ENCODE results near the gene TERT. TPM values are rescaled to one million over a fixed set of nuclear protein-coding genes. Genes with fewer than 3 reads are reported as not detected.

The TERT gene
- total and polyA plus RNA-seq, 2 of the 4 experiments (the other 2 are of a cell fraction) = not detected

DNA sequence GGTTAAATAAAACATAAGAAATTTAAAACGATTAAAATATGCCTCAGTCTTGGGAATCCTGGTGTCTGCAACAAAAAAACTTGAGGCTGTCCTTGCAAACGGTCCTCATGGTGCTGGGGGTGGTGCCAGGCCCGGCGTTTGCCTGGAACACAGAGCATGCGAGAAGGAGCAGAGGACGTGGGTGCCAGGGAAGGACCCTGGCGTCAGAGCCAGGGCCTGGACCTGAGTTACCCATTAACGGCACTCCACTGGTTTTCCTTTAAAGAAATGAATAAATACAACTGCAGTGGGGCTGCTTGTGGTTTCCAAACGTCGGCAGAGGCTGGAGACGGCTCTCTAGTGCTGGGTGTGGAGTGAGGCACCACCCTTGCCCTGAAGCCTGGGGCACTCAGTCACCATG is 69.8 kb downstream of the TERT start, which contains the start of gene SLC6A18:
TSS of gene SLC6A18 (plus strand) at position 301 of the 400 bp plus-strand sequence. CDS start at position 398, 97 bp downstream.
- H3K23ac ChIP-seq (ENCODE audit: low read depth, low read length) = no peak within 1 kb of the TSS
- peaks cover 2% of the 10 kb centered on the region for H3K9me3 ChIP-seq (ENCODE audit: control insufficient read depth, insufficient read depth, low read length)
- no peak for ATAC-seq (ENCODE audit: low read depth)
- no peak within 1 kb of the TSS for H3K14ac ChIP-seq (replicated peaks; ENCODE audit: low read depth, low read length)
- H3K56ac ChIP-seq (ENCODE audit: extremely low read depth, insufficient read depth, low read length) = no peak within 1 kb of the TSS
- no peaks in the 10 kb centered on the region for H3K36me3 ChIP-seq (ENCODE audit: control insufficient read depth, insufficient read depth, low read length)
- no peak within 1 kb of the TSS for H4K5ac ChIP-seq (ENCODE audit: low read depth, low read length)
- POLR2A ChIA-PET (ENCODE audit: unreplicated experiment) = no interaction called here
- CTCF ChIA-PET = no interaction called here
- no peak for DNase-seq
- H4K20me1 ChIP-seq (ENCODE audit: insufficient read depth, low read length) = no peaks in the 10 kb centered on the region
- H4K8ac ChIP-seq (ENCODE audit: low read depth in 2 of 2, low read length in 2 of 2) = no peak within 1 kb of the TSS
- peaks cover 2% of the 10 kb centered on the region; the same call in 1 of the 2 replicates for H3K27me3 ChIP-seq (ENCODE audit: control insufficient read depth, insufficient read depth, low read length)
- H2BK120ac ChIP-seq (ENCODE audit: low read depth, low read length) = no peak within 1 kb of the TSS
- no peak within 1 kb of the TSS for H3K9ac ChIP-seq (ENCODE audit: low read depth, low read length)
- peak within 1 kb of the TSS; percentile 11 for H2AFZ ChIP-seq (replicated peaks; ENCODE audit: low read length, poor library complexity)
- no peak within 1 kb of the TSS for H3K27ac ChIP-seq (ENCODE audit: insufficient read depth, low read length)
- no peak within 1 kb of the TSS for H2AK9ac ChIP-seq (replicated peaks; ENCODE audit: low read depth, low read length, poor library complexity)
- in situ Hi-C loops (cut with MboI; ENCODE audit: low sequenced_read_pairs) = no loop called here
- no peak within 1 kb of the TSS for H3K4ac ChIP-seq (ENCODE audit: low read depth, low read length)
- no peak within 1 kb of the TSS for H2BK5ac ChIP-seq (ENCODE audit: low read depth, low read length, poor library complexity, severe bottlenecking)
- 83% methylated on average over 1 of the region's 11 CpGs; no CpG with 5 or more reads in 1 of the 2 experiments for WGBS, 2 experiments (ENCODE audit: extremely low coverage in 2 of 2, insufficient read length in 1 of 2)
- no peak within 1 kb of the TSS for H2BK20ac ChIP-seq (ENCODE audit: low read depth, low read length)
- H3K18ac ChIP-seq (ENCODE audit: low read depth, low read length) = no peak within 1 kb of the TSS
- intact Hi-C loops (cut with micrococcal nuclease) = no loop called here
- H2BK15ac ChIP-seq (ENCODE audit: low read depth, low read length) = no peak within 1 kb of the TSS
- no peaks in the 10 kb centered on the region; the same call in 1 of the 2 replicates for H3K4me1 ChIP-seq (ENCODE audit: control insufficient read depth, insufficient read depth, low read length)
- dilution Hi-C loops (cut with HindIII; ENCODE audit: low sequenced_read_pairs, unreplicated experiment) = no loop called here
- H3K4me3 ChIP-seq (ENCODE audit: insufficient read depth, low read depth, low read length) = no peak within 1 kb of the TSS
- no TSS peak for BruUV-seq (replicated peaks)
- no peak within 1 kb of the TSS for H4K91ac ChIP-seq (ENCODE audit: insufficient read depth, low read depth, low read length)
- H2AK5ac ChIP-seq (ENCODE audit: low read depth, low read length) = no peak within 1 kb of the TSS
- TF ChIP-seq MAZ (IDR thresholded peaks at IDR 0.05; ENCODE audit: borderline replicate concordance, low read depth, low read length) = no peak
- no peak for TF ChIP-seq ELK1 (IDR thresholded peaks at IDR 0.05; ENCODE audit: borderline replicate concordance, low read depth, low read length)
- TF ChIP-seq CHD1 (IDR thresholded peaks at IDR 0.05; ENCODE audit: low read depth, low read length) = no peak
- no peak for TF ChIP-seq FOS (IDR thresholded peaks at IDR 0.05; ENCODE audit: low read depth, low read length)
- no peak for TF ChIP-seq CEBPB (IDR thresholded peaks at IDR 0.05; ENCODE audit: low read depth, low read length)
- TF ChIP-seq RCOR1 (IDR thresholded peaks at IDR 0.05; ENCODE audit: insufficient replicate concordance, low read length) = no peak
- no peak for TF ChIP-seq RAD21 (IDR thresholded peaks at IDR 0.05; ENCODE audit: low read length)
- TF ChIP-seq MXI1 (IDR thresholded peaks at IDR 0.05; ENCODE audit: borderline replicate concordance, low read depth, low read length) = no peak
- TF ChIP-seq SMC3 (IDR thresholded peaks at IDR 0.05; ENCODE audit: low read depth, low read length) = no peak
- TF ChIP-seq RFX5 (IDR thresholded peaks at IDR 0.05; ENCODE audit: low read depth, low read length) = no peak
- TF ChIP-seq POLR2A (IDR thresholded peaks at IDR 0.05; ENCODE audit: low read depth, low read length) = no peak
- TF ChIP-seq, protein P1, sequence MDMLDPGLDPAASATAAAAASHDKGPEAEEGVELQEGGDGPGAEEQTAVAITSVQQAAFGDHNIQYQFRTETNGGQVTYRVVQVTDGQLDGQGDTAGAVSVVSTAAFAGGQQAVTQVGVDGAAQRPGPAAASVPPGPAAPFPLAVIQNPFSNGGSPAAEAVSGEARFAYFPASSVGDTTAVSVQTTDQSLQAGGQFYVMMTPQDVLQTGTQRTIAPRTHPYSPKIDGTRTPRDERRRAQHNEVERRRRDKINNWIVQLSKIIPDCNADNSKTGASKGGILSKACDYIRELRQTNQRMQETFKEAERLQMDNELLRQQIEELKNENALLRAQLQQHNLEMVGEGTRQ (IDR thresholded peaks at IDR 0.05; ENCODE audit: low read depth, low read length) = no peak
- no peaks in the 10 kb centered on the region for H3K9me1 ChIP-seq (ENCODE audit: insufficient read depth, low read length)
- H3K79me1 ChIP-seq (ENCODE audit: low read depth in 1 of 2, low read length in 2 of 2) = no peaks in the 10 kb centered on the region
- H3K4me2 ChIP-seq (ENCODE audit: low read depth, low read length) = no peak within 1 kb of the TSS
